ENCODE results near the gene BZW1.

The BZW1 gene

GRCh38 chr2:200863782-200864175 is 52.1 kb downstream of the BZW1 start:
- H2AFZ ChIP-seq (ENCODE audit: low read length) = peak overlapping the region; percentile 94
- H3K36me3 ChIP-seq (ENCODE audit: insufficient read depth, low read length) = peaks cover 32% of the 10 kb centered on the region
- no peaks in the 10 kb centered on the region for H3K9me2 ChIP-seq (replicated peaks; ENCODE audit: low read depth, low read length)
- no peaks in the 10 kb centered on the region for H3F3A ChIP-seq (ENCODE audit: low read depth)
- H3K4me1 ChIP-seq (ENCODE audit: insufficient read depth, low read length, poor library complexity, severe bottlenecking) = peaks cover 29% of the 10 kb centered on the region
- H3K9me3 ChIP-seq (ENCODE audit: insufficient read depth, low read depth, low read length) = no peaks in the 10 kb centered on the region
- peak overlapping the region; percentile 97 for H3K4me3 ChIP-seq (ENCODE audit: low read length, poor library complexity, severe bottlenecking)
- TF ChIP-seq EZH2phosphoT487 (IDR thresholded peaks at IDR 0.05; ENCODE audit: borderline replicate concordance) (no peak), CTCF (conservative IDR thresholded peaks at IDR 0.05; ENCODE audit: low read length) (no peak)
- H3K4me2 ChIP-seq (ENCODE audit: low read depth, low read length, poor library complexity, severe bottlenecking) = peak overlapping the region; percentile 93
- H4K20me1 ChIP-seq (ENCODE audit: insufficient read depth, low read length, poor library complexity, severe bottlenecking) = peaks cover 50% of the 10 kb centered on the region
- peak overlapping the region; percentile 95 for H3K9ac ChIP-seq (ENCODE audit: low read depth, low read length, poor library complexity, severe bottlenecking)
- peaks cover 12% of the 10 kb centered on the region for H3K27me3 ChIP-seq (ENCODE audit: insufficient read depth, low read length, poor library complexity, severe bottlenecking)
- peaks cover 57% of the 10 kb centered on the region for H3K79me2 ChIP-seq (ENCODE audit: insufficient read depth, low read length)

- Histone ChIP-seq H3K4me2 (ENCODE audit: low read depth, low read length, poor library complexity, severe bottlenecking) (peak within 1 kb of the TSS; percentile 93), H3F3A (ENCODE audit: low read depth) (no peaks in the 10 kb centered on the region), H3K79me2 (ENCODE audit: insufficient read depth, low read length) (peaks cover 50% of the 10 kb centered on the region), H3K9me2 (replicated peaks; ENCODE audit: low read depth, low read length) (no peaks in the 10 kb centered on the region), H3K9ac (ENCODE audit: low read depth, low read length, poor library complexity, severe bottlenecking) (peak within 1 kb of the TSS; percentile 95), H3K9me3 (ENCODE audit: insufficient read depth, low read depth, low read length) (no peaks in the 10 kb centered on the region), H3K36me3 (ENCODE audit: insufficient read depth, low read length) (peaks cover 25% of the 10 kb centered on the region), H3K4me1 (ENCODE audit: insufficient read depth, low read length, poor library complexity, severe bottlenecking) (peaks cover 24% of the 10 kb centered on the region), H3K4me3 (ENCODE audit: low read length, poor library complexity, severe bottlenecking) (peak within 1 kb of the TSS; percentile 97), H3K27me3 (ENCODE audit: insufficient read depth, low read length, poor library complexity, severe bottlenecking) (peaks cover 12% of the 10 kb centered on the region), H2AFZ (ENCODE audit: low read length) (peak within 1 kb of the TSS; percentile 94), H4K20me1 (ENCODE audit: insufficient read depth, low read length, poor library complexity, severe bottlenecking) (peaks cover 43% of the 10 kb centered on the region)
- TF ChIP-seq CTCF (conservative IDR thresholded peaks at IDR 0.05; ENCODE audit: low read length) (no peak), EZH2phosphoT487 (IDR thresholded peaks at IDR 0.05; ENCODE audit: borderline replicate concordance) (no peak)
These were observed 52.7 kb downstream of the BZW1 start, which contains the start of gene CLK1 for GRCh38 chr2:200864176-200865034. TSS of gene CLK1 (minus strand) at chr2:200864658. CDS start at chr2:200861862, 2,796 bp downstream.

GRCh38 chr2:200869014-200869413 is 57.3 kb downstream of the BZW1 start:
- TF ChIP-seq CTCF (conservative IDR thresholded peaks at IDR 0.05; ENCODE audit: low read length) (no peak), EZH2phosphoT487 (IDR thresholded peaks at IDR 0.05; ENCODE audit: borderline replicate concordance) (no peak)
- Histone ChIP-seq H3K79me2 (ENCODE audit: insufficient read depth, low read length) (peaks cover 4% of the 10 kb centered on the region), H3K4me3 (ENCODE audit: low read length, poor library complexity, severe bottlenecking) (no peak overlapping the region), H3K9me2 (replicated peaks; ENCODE audit: low read depth, low read length) (no peaks in the 10 kb centered on the region), H3K36me3 (ENCODE audit: insufficient read depth, low read length) (peaks cover 20% of the 10 kb centered on the region; the same call in 1 of the 2 replicates), H4K20me1 (ENCODE audit: insufficient read depth, low read length, poor library complexity, severe bottlenecking) (no peaks in the 10 kb centered on the region), H3K9me3 (ENCODE audit: insufficient read depth, low read depth, low read length) (no peaks in the 10 kb centered on the region), H3K4me2 (ENCODE audit: low read depth, low read length, poor library complexity, severe bottlenecking) (no peak overlapping the region), H3K4me1 (ENCODE audit: insufficient read depth, low read length, poor library complexity, severe bottlenecking) (peaks cover 3% of the 10 kb centered on the region), H3K27me3 (ENCODE audit: insufficient read depth, low read length, poor library complexity, severe bottlenecking) (no peaks in the 10 kb centered on the region), H3K9ac (ENCODE audit: low read depth, low read length, poor library complexity, severe bottlenecking) (no peak overlapping the region), H2AFZ (ENCODE audit: low read length) (no peak overlapping the region), H3F3A (ENCODE audit: low read depth) (no peaks in the 10 kb centered on the region)
